Eye (tissue), 1 donor: ENCODE results near the gene DTNB.

Experiments
- DNase-seq: peaks from one replicate; pipeline ENCODE4 v3.0.0-alpha.2; 2015

The DTNB gene

GRCh38 chr2:25379535-25379934 lies 293.8 kb downstream of the DTNB start:
- no peak for DNase-seq

GRCh38 chr2:25378731-25379490 lies 294.5 kb downstream of the DTNB start:
- no peak for DNase-seq

GRCh38 chr2:25377822-25378421 lies 295.5 kb downstream of the DTNB start:
- no peak for DNase-seq

GRCh38 chr2:25376750-25377621 lies 296.4 kb downstream of the DTNB start:
- DNase-seq, result peak; percentile 94

- no peak for DNase-seq
Measured at GRCh38 chr2:25375989-25376545, 297.3 kb downstream of the DTNB start.

- no peak for DNase-seq
Measured at GRCh38 chr2:25375371-25375988, 297.9 kb downstream of the DTNB start.

- no peak for DNase-seq
Measured at GRCh38 chr2:25374827-25375226, 298.6 kb downstream of the DTNB start.

- DNase-seq, result no peak
Measured at GRCh38 chr2:25374411-25374810, 299.0 kb downstream of the DTNB start.

GRCh38 chr2:25373269-25373981 lies 300.0 kb downstream of the DTNB start:
- DNase-seq, result no peak

GRCh38 chr2:25372405-25373268 lies 300.7 kb downstream of the DTNB start:
- peak; percentile 88 for DNase-seq

GRCh38 chr2:25371253-25372241 lies 301.8 kb downstream of the DTNB start:
- peak; percentile 32 for DNase-seq

GRCh38 chr2:25369876-25370275 lies 303.5 kb downstream of the DTNB start:
- DNase-seq, result no peak

GRCh38 chr2:25369439-25369838 lies 303.9 kb downstream of the DTNB start:
- DNase-seq, result no peak

GRCh38 chr2:25368660-25369059 lies 304.7 kb downstream of the DTNB start:
- DNase-seq, result peak; percentile 81

- DNase-seq, result no peak
Measured at GRCh38 chr2:25367296-25367695, 306.1 kb downstream of the DTNB start.

GRCh38 chr2:25366629-25367028 lies 306.7 kb downstream of the DTNB start:
- DNase-seq, result no peak

GRCh38 chr2:25365241-25365640 lies 308.1 kb downstream of the DTNB start:
- DNase-seq, result no peak

GRCh38 chr2:25363733-25364132 lies 309.6 kb downstream of the DTNB start:
- DNase-seq, result no peak

GRCh38 chr2:25362434-25363145 lies 310.8 kb downstream of the DTNB start:
- DNase-seq, result no peak
